Smooth muscle cell (in vitro differentiated cells): ENCODE results near the gene MBTPS1. TPM values are rescaled to one million over a fixed set of nuclear protein-coding genes. Genes with fewer than 3 reads are reported as not detected.

Experiments
- DNase-seq: peaks from one replicate; lab custom pipeline; 2025; ENCODE audit not compliant: unreplicated experiment; lab: John Stamatoyannopoulos, UW
- H2AFZ ChIP-seq: fragments of 200-600 bp; sonication (generic); 2 replicates; pipeline ENCODE4 v1.6.0; 2016; ENCODE audit warnings: antibody characterized with exemption, low read depth, mild to moderate bottlenecking
- H3F3A ChIP-seq: fragments of 200-600 bp; sonication (generic); 2 replicates; pipeline ENCODE4 v1.6.0; 2017; ENCODE audit warnings: antibody characterized with exemption, low read depth
- H3K27ac ChIP-seq: fragments of 200-600 bp; sonication (generic); 2 replicates; pipeline ENCODE4 v1.5.1; 2016; ENCODE audit warnings: low read depth, mild to moderate bottlenecking
- H3K27me3 ChIP-seq: fragments of 200-600 bp; sonication (generic); 2 replicates; pipeline ENCODE4 v1.6.1; 2016; ENCODE audit warnings: low read depth, mild to moderate bottlenecking
- H3K36me3 ChIP-seq: fragments of 200-600 bp; sonication (generic); 2 replicates; pipeline ENCODE4 v1.5.1; 2016; ENCODE audit warnings: low read depth
- H3K4me1 ChIP-seq: fragments of 200-600 bp; sonication (generic); 2 replicates; pipeline ENCODE4 v1.5.1; 2016; ENCODE audit warnings: low read depth
- H3K4me2 ChIP-seq: fragments of 200-600 bp; sonication (generic); 2 replicates; pipeline ENCODE4 v1.6.0; 2016; ENCODE audit warnings: mild to moderate bottlenecking
- H3K4me3 ChIP-seq: fragments of 200-600 bp; sonication (generic); 2 replicates; pipeline ENCODE4 v1.5.1; 2016; ENCODE audit warnings: mild to moderate bottlenecking
- H3K79me2 ChIP-seq: fragments of 200-600 bp; sonication (generic); 2 replicates; pipeline ENCODE4 v1.6.0; 2016; ENCODE audit warnings: low read depth, mild to moderate bottlenecking
- H3K9ac ChIP-seq: fragments of 200-600 bp; sonication (generic); 2 replicates; pipeline ENCODE4 v1.6.0; 2016; ENCODE audit warnings: low read depth
- H3K9me3 ChIP-seq: fragments of 200-600 bp; sonication (generic); replicated peaks from 2 replicates; pipeline ENCODE4 v1.5.1; 2016; ENCODE audit warnings: low read depth
- H4K20me1 ChIP-seq: fragments of 200-600 bp; sonication (generic); 2 replicates; pipeline ENCODE4 v1.6.0; 2016; ENCODE audit warnings: low read depth
- CTCF ChIP-seq: fragments of 200-600 bp; sonication (generic); IDR thresholded peaks from 2 replicates; pipeline ENCODE4 v1.5.1; 2017; ENCODE audit warnings: borderline replicate concordance, mild to moderate bottlenecking, antibody characterized with exemption; ENCODE audit not compliant: insufficient read depth, poor library complexity, severe bottlenecking
- WGBS: methylation state at CpG from one replicate; pipeline ENCODE4 v1.1.7; 2016; ENCODE audit warnings: low lambda C conversion rate; 5-methylcytosine and 5-hydroxymethylcytosine counted together
- polyA plus RNA-seq: library from polyadenylated mRNA; unstranded; fragments of >200 nt; fragmentation: Nextera tagmentation; extraction: Ambion mirVana; gene quantifications from 2 replicates; pipeline ENCODE4 v1.2.1, GENCODE V29; 2016
- total RNA-seq: library from RNA; depleted of rRNA; stranded (reverse); fragments of >200 nt; gene quantifications from 2 replicates; pipeline ENCODE4 v1.2.3, GENCODE V29; 2014

Gene MBTPS1
- total and polyA plus RNA-seq, 2 experiments from 2014 or later: 51.9 to 68.9 TPM

GRCh38 chr16:84111525-84111924 lies 5.2 kb downstream of the MBTPS1 start:
- no peak for DNase-seq
- TF ChIP-seq CTCF: no peak
- Histone ChIP-seq H3K9ac (no peak overlapping the region), H3K4me3 (no peak overlapping the region), H3K27me3 (no peaks in the 10 kb centered on the region), H3F3A (no peaks in the 10 kb centered on the region), H3K4me1 (peaks cover 9% of the 10 kb centered on the region), H2AFZ (no peak overlapping the region), H3K4me2 (no peak overlapping the region), H3K79me2 (peaks cover 92% of the 10 kb centered on the region), H3K9me3 (no peaks in the 10 kb centered on the region), H4K20me1 (peaks cover 62% of the 10 kb centered on the region), H3K36me3 (no peaks in the 10 kb centered on the region), H3K27ac (no peak overlapping the region)
- WGBS: 95% methylated on average over 3 of the region's 3 CpGs

- no peak overlapping the region for H3K4me3 ChIP-seq
- no peaks in the 10 kb centered on the region for H3K36me3 ChIP-seq
- DNase-seq: no peak
- peaks cover 4% of the 10 kb centered on the region for H3K4me1 ChIP-seq
- H3K4me2 ChIP-seq: no peak overlapping the region
- peaks cover 93% of the 10 kb centered on the region for H3K79me2 ChIP-seq
- H3K27me3 ChIP-seq: no peaks in the 10 kb centered on the region
- H3F3A ChIP-seq: no peaks in the 10 kb centered on the region
- peaks cover 72% of the 10 kb centered on the region for H4K20me1 ChIP-seq
- 97% methylated on average over 3 of the region's 3 CpGs for WGBS
- H2AFZ ChIP-seq: no peak overlapping the region
- no peak for TF ChIP-seq CTCF
- H3K9me3 ChIP-seq: no peaks in the 10 kb centered on the region
- no peak overlapping the region for H3K9ac ChIP-seq
- no peak overlapping the region for H3K27ac ChIP-seq
Measured at GRCh38 chr16:84110527-84110926, 6.2 kb downstream of the MBTPS1 start.

- Histone ChIP-seq H3K9ac (no peak overlapping the region), H3K4me2 (no peak overlapping the region), H3K4me1 (no peaks in the 10 kb centered on the region), H3F3A (no peaks in the 10 kb centered on the region), H3K27me3 (no peaks in the 10 kb centered on the region), H3K4me3 (no peak overlapping the region), H2AFZ (no peak overlapping the region), H3K79me2 (peaks cover 92% of the 10 kb centered on the region), H4K20me1 (peaks cover 80% of the 10 kb centered on the region), H3K36me3 (no peaks in the 10 kb centered on the region), H3K27ac (no peak overlapping the region), H3K9me3 (no peaks in the 10 kb centered on the region)
- no peak for DNase-seq
- WGBS: 91% methylated on average over 6 of the region's 6 CpGs
- no peak for TF ChIP-seq CTCF
Measured at GRCh38 chr16:84109598-84110335, 7.0 kb downstream of the MBTPS1 start.

- no peak for DNase-seq
- peaks cover 90% of the 10 kb centered on the region for H3K79me2 ChIP-seq
- WGBS: 96% methylated on average over 2 of the region's 2 CpGs
Measured at GRCh38 chr16:84107921-84108320, 8.8 kb downstream of the MBTPS1 start.

More at GRCh38 chr16:84107921-84108320, 8.8 kb downstream of the MBTPS1 start:
- Histone ChIP-seq H2AFZ (no peak overlapping the region), H3K9me3 (no peaks in the 10 kb centered on the region), H4K20me1 (peaks cover 91% of the 10 kb centered on the region), H3K4me1 (no peaks in the 10 kb centered on the region), H3K4me2 (no peak overlapping the region), H3K9ac (no peak overlapping the region), H3K27ac (no peak overlapping the region), H3K4me3 (no peak overlapping the region), H3K36me3 (no peaks in the 10 kb centered on the region), H3F3A (no peaks in the 10 kb centered on the region), H3K27me3 (no peaks in the 10 kb centered on the region)
- no peak for TF ChIP-seq CTCF
